Stomach (tissue), 4 donors: ENCODE measurements around the gene VKORC1L1.

ENCODE experiments used
- POLR2AphosphoS5 ChIP-seq, 3 donors: sonication (generic); formaldehyde crosslinking; IDR thresholded peaks; one replicate each; pipeline ENCODE4 v1.6.1; 2016; ENCODE audit warnings: antibody characterized with exemption in 3 of 3
- TF ChIP-seq, protein P1 (sequence below), 7 experiments: fragments of 450-650 bp in 4 of 7; fragments of 200-600 bp in 3 of 7; sonication (generic) in 3 of 7; IDR thresholded peaks; one replicate each; pipeline ENCODE4 v1.5.1; 2016 to 2019; ENCODE audit warnings: antibody characterized with exemption in 7 of 7, control low read depth in 2 of 7, mild to moderate bottlenecking in 1 of 7

DNA sequence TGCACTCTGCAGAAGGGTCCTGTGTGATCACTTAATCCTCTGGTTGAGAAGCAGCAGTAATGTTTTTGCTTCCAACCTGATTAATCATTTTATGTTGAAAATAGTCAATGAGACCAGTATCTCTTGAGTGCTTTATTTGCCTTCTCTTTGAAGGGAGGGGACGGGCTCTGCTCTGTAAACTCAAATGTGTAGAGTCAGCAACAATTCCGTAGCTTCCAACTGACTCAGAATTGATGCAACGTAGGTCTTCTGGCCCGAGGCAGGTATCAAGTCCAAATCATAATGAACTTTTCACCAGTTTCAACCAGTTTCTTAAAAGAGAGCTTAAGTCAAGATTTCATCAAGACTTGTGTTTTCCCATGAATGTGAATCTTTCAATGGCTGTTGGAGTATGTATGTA is 82.8 kb downstream of the VKORC1L1 start:
- TF ChIP-seq, protein P1, sequence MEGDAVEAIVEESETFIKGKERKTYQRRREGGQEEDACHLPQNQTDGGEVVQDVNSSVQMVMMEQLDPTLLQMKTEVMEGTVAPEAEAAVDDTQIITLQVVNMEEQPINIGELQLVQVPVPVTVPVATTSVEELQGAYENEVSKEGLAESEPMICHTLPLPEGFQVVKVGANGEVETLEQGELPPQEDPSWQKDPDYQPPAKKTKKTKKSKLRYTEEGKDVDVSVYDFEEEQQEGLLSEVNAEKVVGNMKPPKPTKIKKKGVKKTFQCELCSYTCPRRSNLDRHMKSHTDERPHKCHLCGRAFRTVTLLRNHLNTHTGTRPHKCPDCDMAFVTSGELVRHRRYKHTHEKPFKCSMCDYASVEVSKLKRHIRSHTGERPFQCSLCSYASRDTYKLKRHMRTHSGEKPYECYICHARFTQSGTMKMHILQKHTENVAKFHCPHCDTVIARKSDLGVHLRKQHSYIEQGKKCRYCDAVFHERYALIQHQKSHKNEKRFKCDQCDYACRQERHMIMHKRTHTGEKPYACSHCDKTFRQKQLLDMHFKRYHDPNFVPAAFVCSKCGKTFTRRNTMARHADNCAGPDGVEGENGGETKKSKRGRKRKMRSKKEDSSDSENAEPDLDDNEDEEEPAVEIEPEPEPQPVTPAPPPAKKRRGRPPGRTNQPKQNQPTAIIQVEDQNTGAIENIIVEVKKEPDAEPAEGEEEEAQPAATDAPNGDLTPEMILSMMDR (IDR thresholded peaks at IDR 0.05), result no peak
- TF ChIP-seq POLR2AphosphoS5 (IDR thresholded peaks at IDR 0.05), result no peak
